D341Med (cell line): Measurements from ENCODE around the gene MAGI1.

Experiments used
- DNase-seq: peaks from one replicate; pipeline ENCODE4 v3.0.0; 2012; ENCODE audit warnings: low spot score

MAGI1 gene

DNA sequence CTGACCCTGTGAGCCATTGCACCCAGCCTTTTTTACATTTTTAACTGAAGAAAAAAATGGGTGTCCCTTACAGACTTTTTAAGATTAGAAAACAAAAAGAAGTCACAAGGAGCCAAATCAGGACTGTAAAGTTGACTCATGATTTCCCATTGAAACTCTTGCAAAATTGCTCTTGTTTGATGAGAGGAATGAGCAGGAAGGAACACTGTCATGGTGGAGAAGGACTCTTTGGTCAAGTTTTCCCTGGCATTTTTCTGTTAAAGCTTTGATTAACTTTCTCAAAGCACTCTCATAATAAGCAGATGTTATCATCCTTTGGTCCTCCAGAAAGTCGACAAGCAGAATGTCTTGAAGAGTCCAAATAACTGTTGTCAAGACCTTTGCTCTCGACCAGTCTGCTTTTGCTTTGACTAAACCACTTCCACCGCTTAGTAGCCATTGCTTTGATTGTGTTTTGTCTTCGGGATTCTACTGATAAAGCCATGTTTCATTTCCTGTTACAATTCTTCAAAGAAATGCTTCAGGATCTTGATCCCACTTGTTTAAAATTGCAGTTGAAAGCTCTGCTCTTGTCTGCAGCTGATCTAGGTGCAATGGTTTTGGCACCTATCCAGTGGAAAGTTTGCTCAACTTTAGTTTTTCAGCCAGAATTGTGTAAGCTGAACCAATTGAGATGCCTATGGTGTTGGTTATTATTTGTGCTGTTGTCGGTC is 369.4 kb downstream of the MAGI1 start:
- no peak for DNase-seq

DNA sequence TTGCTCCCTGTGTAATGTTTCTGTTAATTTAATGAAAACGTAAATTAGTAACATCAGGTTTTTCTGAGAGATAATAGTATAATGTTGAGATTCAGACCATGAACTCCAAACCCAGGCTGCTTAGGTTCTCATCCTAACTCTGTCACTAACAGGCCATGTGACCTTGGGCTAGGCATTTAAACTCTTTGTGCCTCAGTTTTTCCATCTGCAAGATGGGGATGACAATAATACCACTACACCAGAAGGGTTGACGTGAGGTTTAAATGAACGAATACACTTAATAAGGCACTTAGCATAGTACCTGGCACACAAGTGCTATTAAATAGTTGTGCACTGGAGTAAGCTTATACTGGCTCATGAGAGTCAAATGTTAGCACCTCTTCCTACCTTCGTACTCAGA is 370.8 kb downstream of the MAGI1 start:
- DNase-seq, result no peak

DNA sequence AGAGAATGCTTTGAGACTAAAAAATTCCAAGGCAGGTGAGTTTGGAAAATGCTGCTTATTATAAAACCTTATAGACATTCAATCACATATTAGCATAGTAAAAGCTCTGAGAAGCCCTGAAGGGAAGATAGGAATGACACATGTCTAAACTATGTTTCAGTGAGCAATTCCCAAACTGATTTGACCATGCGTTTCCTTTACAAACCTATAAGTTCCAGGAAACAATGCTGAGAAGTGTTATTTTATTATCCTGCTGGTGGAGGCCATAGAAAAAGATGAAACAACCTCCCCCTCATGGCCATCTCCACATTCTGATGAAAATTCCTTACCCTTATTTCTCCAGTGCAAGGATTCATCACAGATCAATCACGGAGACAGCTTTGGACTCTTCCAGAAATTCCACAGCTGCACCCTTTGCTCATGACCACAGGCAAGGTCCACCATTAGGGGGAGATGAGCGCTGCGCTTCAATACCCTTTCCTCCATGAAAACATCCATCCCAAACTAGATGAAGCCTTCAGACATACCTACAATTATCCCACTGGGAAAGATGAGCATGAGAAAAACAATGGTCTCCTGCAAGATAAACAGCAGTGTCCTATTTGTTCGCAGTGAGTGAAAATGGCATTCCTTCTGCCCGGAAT is 372.1 kb downstream of the MAGI1 start:
- DNase-seq, result no peak

DNA sequence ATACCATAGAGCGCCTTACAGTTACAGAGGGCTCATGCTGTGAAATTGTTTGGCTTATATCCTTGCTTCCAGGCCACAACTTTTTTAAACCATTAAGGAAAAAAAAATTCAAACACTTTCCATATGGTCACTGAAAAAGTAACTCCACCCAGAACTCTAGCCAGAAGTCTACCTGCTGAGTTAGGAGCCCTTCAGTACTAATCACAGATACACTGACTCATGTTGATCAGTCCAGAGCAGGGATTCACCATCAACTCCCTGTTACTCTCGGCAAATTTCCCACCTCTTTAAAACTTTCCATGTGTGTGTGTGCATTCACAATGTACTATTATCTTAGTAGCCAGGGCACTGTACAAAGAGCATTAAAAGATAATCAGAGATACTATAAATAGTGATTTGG is 372.8 kb downstream of the MAGI1 start:
- no peak for DNase-seq

DNA sequence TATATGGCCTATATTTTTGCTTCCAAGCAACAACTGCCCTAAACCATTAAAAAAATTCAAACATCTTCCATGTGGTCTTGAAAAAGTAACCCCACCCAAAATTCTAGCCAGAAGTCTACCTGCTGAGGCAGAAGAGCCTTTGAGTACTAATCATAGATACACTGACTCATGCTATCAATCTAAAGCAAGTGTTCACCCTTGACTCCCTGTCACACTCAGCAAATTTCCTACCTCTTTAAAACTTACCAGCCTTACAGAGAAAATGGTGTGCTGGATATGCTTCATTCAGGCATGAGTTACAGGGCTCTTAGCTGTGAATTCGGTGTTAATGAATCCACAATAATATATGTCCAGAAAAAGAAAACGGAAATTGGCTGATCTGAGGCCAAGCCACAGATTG is 373.8 kb downstream of the MAGI1 start:
- no peak for DNase-seq

DNA sequence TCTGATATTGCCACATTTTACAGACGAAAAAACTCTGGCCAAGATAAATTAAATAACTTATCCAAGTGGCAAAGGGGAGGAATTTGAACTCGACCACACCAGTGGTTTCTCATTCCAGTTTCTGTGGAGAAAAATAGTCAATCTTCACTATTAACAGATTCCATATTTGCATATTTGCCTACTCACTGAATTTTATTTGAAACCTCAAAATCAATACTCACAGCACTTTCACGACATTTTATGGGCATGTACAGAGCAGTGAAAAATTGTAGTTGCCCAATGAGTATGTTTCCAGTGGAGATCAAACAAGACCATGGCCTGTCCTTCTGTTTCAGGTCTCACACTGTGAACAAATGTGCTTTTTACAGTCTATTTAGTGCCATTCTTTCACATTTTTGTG is 374.3 kb downstream of the MAGI1 start:
- no peak for DNase-seq

DNA sequence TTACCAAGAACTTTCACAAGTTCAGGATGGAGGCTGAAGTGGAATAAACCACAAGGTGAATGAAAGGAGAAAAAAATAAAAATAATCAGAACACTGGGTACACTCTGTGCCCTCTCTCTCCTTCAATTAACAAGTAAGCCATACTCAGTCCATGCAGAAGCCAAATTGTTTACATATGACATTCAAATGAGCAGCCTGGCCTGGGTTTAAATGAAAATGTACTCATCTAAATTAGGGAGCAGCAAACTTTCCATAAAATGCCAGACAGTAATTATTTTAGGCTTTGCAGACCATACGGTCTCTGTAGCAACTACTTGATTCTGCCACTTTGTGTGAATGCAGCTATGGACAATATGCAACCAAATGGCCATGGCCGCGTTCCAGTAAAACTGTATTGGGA is 376.6 kb downstream of the MAGI1 start:
- DNase-seq, result no peak

DNA sequence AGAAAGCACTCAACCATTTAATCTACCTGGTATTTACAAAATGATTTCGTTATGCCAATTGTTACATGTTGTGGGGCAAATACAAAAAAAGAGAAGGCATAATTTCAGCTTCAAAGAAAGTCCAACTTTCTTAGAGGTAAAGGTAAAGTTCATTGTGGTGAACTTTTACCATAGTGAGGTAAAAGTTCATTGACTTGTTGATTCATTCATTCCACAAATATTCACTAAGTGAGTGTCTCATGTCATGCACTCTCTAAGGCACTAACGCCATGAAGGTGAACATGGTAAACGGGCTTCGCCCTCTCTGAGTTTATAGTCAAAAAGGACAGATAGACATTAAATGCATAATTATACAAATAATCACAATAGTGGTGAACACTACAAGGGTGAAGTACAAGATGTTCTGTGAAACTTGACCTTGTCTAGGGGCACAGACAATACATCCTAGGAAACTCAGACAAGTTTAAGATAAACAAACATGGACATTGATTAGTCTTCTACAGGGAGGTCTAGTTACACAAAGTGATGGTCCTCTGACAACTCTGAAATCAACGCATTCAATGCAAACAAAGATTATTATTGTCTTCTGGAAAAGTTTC is 378.6 kb downstream of the MAGI1 start:
- DNase-seq, result no peak

DNA sequence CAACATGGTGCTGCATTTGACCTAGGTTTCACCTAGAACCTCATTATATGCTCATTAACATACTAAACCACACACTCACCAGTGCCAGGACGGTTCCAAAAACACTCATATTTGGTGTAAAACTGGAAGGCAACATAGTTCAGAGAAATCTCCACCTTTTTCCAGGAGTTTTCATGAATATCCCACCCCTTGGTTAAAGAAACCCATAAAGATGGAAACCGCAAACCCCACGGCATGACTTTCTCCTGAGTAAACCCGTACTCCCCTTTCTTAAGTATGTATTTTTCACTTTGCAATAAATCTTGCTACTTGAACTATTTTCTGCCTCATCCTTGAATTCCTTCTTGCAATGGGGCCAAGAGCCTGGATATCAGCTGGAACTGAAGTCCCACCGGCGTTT is 379.3 kb downstream of the MAGI1 start:
- DNase-seq, result no peak

DNA sequence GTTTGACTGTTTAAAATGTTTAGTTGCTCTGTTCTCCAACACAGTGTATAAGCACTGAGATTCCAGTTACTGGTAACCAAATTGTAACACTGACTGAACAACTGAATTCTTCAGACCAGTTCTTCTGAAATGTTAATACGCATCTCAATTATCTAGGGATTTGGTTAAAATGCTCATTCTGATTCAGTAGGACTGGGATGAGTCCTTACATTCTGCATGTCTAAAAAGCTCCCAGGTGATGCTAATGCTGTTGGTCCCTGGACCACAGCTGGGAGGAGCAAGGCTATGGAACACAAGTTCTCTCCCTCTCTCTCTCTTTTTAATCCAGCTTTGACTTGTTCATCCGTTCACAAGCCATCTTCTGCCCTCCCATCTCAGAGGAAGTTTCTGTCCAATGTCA is 380.3 kb downstream of the MAGI1 start:
- DNase-seq, result no peak

DNA sequence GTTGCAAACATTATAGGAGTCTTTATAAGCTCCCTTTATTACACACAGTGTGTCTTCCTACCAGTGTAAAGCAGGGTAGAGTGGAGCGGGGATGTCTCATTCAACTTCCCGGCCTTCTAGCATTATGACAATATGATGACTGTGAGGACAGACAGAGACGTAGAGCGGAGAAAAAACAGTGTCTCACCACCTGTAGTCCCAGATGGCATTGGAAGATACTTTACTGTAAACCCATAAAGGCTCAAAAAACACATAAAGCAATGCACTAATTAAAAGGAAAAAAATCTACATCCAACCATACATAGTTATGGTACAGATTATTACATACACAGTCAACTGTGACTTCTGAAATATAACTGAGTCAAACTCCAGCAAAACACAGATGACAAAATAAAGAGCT is 383.7 kb downstream of the MAGI1 start:
- DNase-seq, result no peak

DNA sequence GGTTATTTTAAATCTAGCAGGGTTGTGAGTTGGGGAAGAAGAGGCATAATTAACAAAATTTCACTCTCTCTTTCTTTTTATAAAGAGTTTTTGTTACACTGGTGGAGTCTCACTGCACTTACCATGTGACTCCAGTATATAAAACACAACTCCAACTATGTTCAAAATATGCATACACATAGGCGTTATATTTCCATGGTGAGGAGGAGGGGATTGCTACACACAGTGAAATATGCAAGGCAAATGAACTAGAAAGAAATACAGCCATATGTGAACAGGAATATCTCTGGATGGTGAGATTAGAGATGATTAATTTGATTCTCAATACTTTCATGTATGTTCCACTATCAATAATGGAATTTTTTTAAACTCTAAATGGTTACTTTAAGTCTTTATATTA is 385.0 kb downstream of the MAGI1 start:
- no peak for DNase-seq

DNA sequence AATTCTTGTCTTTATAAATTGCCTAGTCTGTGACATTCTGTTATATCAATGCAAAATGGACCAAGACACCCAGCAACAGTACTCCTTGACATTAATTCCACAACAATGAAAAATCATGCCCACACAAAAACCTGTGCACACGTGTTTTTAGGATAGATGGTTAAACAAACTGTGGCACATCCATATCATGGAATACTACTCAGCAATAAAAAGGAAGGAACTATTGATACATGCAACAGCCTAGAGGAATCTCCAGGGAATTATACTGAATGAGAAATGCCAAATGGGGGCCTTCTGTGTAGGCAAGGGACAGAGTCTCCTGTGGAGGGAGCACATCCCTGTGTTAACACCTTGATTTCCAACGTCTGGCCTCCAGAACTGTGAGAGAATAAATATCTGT is 388.5 kb downstream of the MAGI1 start:
- no peak for DNase-seq

DNA sequence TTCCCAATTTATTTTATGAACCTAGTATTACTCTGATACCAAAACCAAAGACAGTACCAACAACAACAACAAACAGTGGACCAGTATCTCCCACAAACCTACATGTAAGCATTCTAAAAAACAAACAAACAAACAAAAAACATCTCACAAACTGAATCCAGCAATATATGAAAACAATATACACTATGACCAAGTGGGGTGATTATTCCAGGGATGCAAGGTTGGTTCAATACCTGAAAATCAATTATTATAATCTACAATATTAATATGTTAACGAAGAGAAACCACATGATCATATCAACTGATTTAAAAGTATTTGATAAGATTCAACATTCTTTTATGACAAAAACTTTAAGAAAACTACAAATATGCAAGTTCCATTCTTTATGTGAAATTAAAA is 391.3 kb downstream of the MAGI1 start:
- no peak for DNase-seq

DNA sequence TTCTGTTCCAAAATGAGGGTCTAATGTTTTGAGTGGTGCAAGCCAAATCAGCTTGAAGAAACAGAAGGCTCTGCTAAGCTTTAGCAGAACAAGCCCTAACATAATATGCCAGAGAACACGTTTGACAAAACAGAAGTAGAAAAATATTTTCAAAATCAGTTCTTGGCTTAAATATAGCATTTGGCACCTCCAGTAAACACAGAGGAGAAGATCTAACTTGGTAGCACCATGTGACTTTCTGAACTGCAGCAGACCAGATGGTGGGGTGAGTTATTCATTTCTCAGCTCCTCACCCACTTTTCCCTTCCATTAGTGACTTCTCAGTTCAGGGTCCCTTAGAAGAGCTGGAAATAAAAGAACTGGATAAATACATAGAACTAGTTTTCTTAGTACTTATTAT is 395.8 kb downstream of the MAGI1 start:
- no peak for DNase-seq

DNA sequence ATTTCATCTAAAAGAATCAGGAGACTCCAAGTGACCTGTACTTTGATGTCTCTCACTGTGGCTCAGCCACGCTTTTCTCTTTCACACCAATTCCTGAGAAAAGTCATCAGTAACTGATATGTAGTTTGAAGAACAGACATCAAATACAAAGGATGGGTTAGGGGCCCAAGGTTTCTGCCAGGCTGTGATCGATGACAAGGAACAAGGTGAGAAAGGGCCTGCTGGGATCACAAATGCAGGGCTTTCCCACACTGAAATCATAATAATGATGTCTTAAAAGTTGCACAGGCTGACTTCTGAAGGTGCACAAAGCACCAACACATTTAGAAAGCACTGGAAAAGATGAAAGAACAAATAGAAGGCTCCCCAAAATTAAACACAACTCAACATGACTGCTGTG is 396.9 kb downstream of the MAGI1 start:
- no peak for DNase-seq

DNA sequence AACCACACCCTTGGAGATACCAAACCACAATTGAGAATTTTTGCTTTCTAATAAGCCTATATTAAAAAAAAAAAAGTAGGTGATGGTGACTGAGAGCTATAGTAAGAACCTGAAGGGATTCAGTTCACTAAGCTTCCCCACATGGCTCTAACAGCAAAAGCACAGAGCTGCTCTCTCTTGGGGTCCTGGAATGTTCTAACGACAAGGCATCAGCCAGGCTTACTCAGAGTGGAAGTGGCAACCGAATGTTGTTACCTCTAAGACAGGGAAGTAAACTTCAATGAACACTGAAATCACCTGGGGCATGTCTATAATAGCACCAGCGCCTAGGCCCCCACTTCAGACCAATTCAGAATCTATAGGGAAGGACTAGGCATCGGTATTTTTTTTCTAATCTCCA is 397.7 kb downstream of the MAGI1 start:
- no peak for DNase-seq

DNA sequence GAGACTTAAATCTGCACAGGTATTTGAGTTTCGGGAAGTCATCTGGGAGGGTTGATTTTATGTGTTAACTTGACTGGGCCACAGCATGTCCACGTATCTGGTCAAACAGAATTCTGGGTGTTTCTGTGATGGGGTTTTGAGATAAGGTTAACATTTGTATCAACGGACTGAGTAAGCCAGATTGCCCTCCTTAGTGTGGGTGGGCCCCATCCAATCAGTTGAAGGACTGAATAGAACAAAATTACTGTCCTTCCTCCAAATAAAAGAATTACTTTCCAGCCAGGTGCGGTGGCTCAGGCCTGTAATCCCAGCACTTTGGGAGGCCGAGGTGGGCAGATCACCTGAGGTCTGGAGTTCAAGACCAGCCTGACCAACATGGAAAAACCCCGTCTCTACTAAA is 399.3 kb downstream of the MAGI1 start:
- no peak for DNase-seq

DNA sequence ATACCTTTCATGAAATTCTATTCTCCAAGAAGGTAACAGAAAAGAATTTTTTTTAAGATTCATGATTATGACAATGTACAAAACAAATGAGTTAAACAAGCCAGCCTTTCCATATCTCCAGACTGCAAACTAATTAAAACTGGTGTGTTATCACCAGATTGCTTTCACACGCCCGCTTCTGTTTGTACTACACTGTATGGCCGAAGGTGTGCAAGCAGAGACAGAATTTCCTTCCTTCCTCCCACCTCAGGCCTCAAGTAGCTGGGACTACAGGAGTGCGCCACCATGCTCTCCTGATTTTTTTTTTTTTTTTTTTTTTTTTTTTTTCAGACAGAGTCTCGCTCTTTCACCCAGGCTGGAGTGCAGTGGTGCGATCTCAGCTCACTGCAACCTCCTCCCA is 400.4 kb downstream of the MAGI1 start:
- no peak for DNase-seq

DNA sequence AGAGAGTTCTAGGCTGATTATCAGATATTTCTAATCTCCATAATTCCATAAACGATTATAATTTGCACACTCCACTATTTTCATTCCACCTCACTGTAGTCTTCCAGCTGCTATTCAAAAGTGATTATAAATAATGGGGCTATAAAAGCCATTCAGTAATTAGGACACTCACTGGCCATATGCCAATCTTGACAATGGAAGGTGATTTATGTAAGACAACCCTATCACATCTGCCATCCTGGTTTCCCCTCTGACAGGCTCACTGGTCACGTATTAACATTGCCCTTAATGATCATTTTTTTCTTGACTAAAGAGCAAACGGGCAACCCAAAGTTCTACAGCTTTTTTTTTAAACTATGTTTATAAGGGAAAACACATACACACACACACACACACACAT is 402.4 kb downstream of the MAGI1 start:
- peak; percentile 59 for DNase-seq

DNA sequence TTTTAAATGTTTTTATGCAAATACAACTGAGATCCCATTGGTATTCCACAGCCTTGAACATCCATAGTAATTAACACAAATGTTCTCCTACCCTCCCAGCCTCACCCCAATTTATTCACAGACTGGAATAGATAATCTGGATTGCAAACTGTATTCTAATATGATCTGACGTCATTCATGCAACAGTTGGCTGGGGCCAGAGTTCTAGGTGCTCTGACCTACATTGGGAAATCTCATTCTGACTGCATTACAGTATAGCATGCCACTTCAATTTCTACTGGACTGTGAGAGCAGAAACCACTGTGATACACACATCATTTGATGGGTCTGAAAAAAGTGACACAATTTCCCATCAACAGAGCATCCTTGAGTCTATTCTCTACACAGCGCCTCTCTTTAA is 403.1 kb downstream of the MAGI1 start:
- no peak for DNase-seq

DNA sequence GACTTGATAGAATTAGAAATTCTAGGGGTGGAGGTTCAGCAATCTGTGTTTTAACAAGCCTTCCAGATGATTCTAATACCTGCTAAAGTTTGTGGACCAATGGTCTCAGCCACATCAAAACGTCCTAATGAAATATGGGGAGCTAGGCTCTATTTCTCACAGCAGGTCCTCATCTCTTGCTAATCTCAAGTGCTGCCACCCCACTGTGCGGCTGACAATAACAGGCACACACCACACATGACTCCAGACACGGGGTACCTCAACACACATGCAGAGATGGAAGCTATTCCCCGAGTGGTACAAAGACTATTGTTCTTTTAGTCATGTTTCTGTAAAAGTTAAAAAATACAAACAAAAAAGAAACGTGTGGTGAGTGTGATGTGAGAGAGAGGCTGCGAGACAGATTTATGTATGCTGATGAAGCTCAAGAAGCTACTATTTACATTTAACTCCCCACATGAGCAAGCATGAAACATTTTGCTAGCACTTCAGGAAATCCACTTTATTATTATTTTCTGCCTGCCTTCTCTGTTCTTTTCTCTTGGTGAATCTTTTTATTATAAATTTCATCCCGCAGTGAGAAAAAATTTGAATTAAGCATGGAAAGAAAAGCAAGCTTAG is 405.6 kb downstream of the MAGI1 start:
- DNase-seq, result no peak

DNA sequence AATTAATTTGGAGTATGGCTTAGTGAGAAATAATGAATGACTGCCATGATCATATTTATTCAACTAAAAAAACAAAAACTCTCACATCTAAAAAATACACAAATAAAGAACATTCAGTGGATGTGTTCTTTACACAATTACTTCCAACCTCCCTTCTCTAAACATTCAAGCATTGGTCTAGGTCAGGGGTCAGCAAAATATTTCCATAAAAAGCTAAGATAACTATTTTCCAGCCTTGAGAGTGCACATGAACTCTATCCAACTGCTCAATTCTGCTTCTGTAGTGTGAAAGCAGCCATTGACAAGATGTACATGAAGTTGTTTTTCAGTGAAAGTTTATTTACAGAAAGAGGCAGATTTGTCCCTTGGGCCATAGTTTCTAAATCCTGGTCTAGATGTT is 406.3 kb downstream of the MAGI1 start:
- no peak for DNase-seq
